ENCODE results near the gene SELENOT. TPM values are rescaled to one million over a fixed set of nuclear protein-coding genes. Genes with fewer than 3 reads are reported as not detected.

The SELENOT gene
- polyA plus RNA-seq, 1 experiment, result 588 TPM

- Histone ChIP-seq H3K4me3 (ENCODE audit: low read depth, low read length) (no peak overlapping the region), H3K9me3 (ENCODE audit: control insufficient read depth, insufficient read depth, low read length) (no peaks in the 10 kb centered on the region), H3K27me3 (ENCODE audit: control insufficient read depth, insufficient read depth, low read length) (peaks cover 12% of the 10 kb centered on the region), H3K27ac (ENCODE audit: low read depth, low read length) (no peak overlapping the region)
- CTCF ChIA-PET, result no interaction called here
- POLR2A ChIA-PET, result no interaction called here
- no peak for TF ChIP-seq CTCF (IDR thresholded peaks at IDR 0.05; ENCODE audit: low read depth, low read length)
- no peak for DNase-seq (ENCODE audit: low read depth, low spot score)
These were observed 59.5 kb downstream of the SELENOT start for GRCh38 chr3:150662410-150663200.

- ChIA-PET CTCF (no interaction called here), POLR2A (no interaction called here)
- TF ChIP-seq CTCF (IDR thresholded peaks at IDR 0.05; ENCODE audit: low read depth, low read length), result no peak
- peaks cover 12% of the 10 kb centered on the region for H3K27me3 ChIP-seq (ENCODE audit: control insufficient read depth, insufficient read depth, low read length)
- no peak for DNase-seq (ENCODE audit: low read depth, low spot score)
- no peak overlapping the region for H3K27ac ChIP-seq (ENCODE audit: low read depth, low read length)
- H3K4me3 ChIP-seq (ENCODE audit: low read depth, low read length), result no peak overlapping the region
- H3K9me3 ChIP-seq (ENCODE audit: control insufficient read depth, insufficient read depth, low read length), result no peaks in the 10 kb centered on the region
These were observed 60.3 kb downstream of the SELENOT start for GRCh38 chr3:150663461-150663860.

DNA sequence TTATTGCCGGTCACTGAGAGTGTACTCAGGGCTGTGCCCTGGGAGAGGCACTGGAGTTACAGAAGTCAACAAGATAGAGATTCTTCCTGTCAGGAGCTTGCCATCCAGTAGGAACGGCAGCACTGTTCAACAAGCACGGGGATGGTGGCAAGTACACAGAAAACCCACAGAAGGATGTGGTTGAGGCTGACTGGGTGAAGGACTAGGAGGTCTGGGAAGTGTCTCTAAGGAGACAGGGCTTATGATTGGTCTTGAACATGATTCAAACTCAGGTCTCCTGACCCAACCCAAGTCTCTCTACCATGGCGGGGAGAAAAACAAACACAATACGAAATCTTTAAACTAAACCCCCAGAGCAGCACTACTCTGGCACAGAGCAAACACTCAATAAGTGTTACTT lies 63.0 kb downstream of the SELENOT start:
- CTCF ChIA-PET, result no interaction called here
- no peak for TF ChIP-seq CTCF (IDR thresholded peaks at IDR 0.05; ENCODE audit: low read depth, low read length)
- no peak for DNase-seq (ENCODE audit: low read depth, low spot score)

GRCh38 chr3:150673966-150674365 lies 70.8 kb downstream of the SELENOT start:
- H3K27me3 ChIP-seq (ENCODE audit: control insufficient read depth, insufficient read depth, low read length), result peaks cover 3% of the 10 kb centered on the region
- ChIA-PET CTCF (no interaction called here), POLR2A (no interaction called here)
- peaks cover 3% of the 10 kb centered on the region; the same call in 1 of the 2 replicates for H3K9me3 ChIP-seq (ENCODE audit: control insufficient read depth, insufficient read depth, low read length)
- TF ChIP-seq CTCF (IDR thresholded peaks at IDR 0.05; ENCODE audit: low read depth, low read length), result no peak
- no peak for DNase-seq (ENCODE audit: low read depth, low spot score)
- H3K4me3 ChIP-seq (ENCODE audit: low read depth, low read length), result no peak overlapping the region
- H3K27ac ChIP-seq (ENCODE audit: low read depth, low read length), result no peak overlapping the region

More for the DNA sequence above, 63.0 kb downstream of the SELENOT start:
- Histone ChIP-seq H3K27ac (ENCODE audit: low read depth, low read length) (no peak overlapping the region), H3K4me3 (ENCODE audit: low read depth, low read length) (no peak overlapping the region), H3K27me3 (ENCODE audit: control insufficient read depth, insufficient read depth, low read length) (peaks cover 15% of the 10 kb centered on the region), H3K9me3 (ENCODE audit: control insufficient read depth, insufficient read depth, low read length) (no peaks in the 10 kb centered on the region)
- POLR2A ChIA-PET, result no interaction called here

- no peak for TF ChIP-seq CTCF (IDR thresholded peaks at IDR 0.05; ENCODE audit: low read depth, low read length)
- ChIA-PET CTCF (no interaction called here), POLR2A (no interaction called here)
- H3K27ac ChIP-seq (ENCODE audit: low read depth, low read length), result no peak overlapping the region
- DNase-seq (ENCODE audit: low read depth, low spot score), result no peak
- H3K9me3 ChIP-seq (ENCODE audit: control insufficient read depth, insufficient read depth, low read length), result peaks cover 3% of the 10 kb centered on the region; the same call in 1 of the 2 replicates
- H3K4me3 ChIP-seq (ENCODE audit: low read depth, low read length), result no peak overlapping the region
- no peaks in the 10 kb centered on the region for H3K27me3 ChIP-seq (ENCODE audit: control insufficient read depth, insufficient read depth, low read length)
These were observed 72.5 kb downstream of the SELENOT start for GRCh38 chr3:150675587-150675986.

Other genes with a start within 250 kb of the SELENOT start
- 28.4 and 29.3 TPM in 2 replicates for gene TSC22D2, start 195.0 kb upstream of the SELENOT start, polyA plus RNA-seq (2011; rRNA removed)
- 87.6 and 114 TPM in 2 replicates for gene SERP1, start 56.8 kb upstream of the SELENOT start, polyA plus RNA-seq (2011; rRNA removed)
- gene EIF2A, start 56.5 kb upstream of the SELENOT start, polyA plus RNA-seq (2011; rRNA removed), result 78.5 and 113 TPM in 2 replicates
- gene ERICH6, start 100.6 kb downstream of the SELENOT start, polyA plus RNA-seq (2011; rRNA removed), result not detected in 2 replicates
- gene SIAH2, start 159.8 kb downstream of the SELENOT start, polyA plus RNA-seq (2011; rRNA removed), result 31.1 and 36.2 TPM in 2 replicates

All from AG04450 (cell line).